ENCODE results near the gene HELZ.

The HELZ gene

DNA sequence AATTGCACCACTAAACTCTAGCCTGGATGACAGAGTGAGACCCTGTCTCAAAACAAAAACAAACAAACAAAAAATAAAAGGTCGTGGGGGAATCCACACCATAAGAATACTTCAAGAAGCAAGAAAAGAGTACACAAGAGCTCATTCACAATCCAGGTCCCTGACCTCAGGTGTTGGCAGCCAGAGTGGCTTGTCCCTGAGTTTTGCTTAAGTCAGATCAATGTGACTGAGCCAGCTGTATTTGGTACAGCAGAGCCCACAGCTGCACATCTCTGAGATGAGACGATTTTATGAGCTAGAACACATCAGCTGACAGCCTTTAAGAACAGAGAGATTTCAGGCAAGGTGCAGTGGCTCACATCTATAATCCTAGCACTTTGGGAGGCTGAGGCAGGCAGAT is 178.3 kb downstream of the HELZ start:
- H3K4me1 Mint-ChIP-seq = peaks cover 18% of the 10 kb centered on the region
- TF ChIP-seq, protein P1, sequence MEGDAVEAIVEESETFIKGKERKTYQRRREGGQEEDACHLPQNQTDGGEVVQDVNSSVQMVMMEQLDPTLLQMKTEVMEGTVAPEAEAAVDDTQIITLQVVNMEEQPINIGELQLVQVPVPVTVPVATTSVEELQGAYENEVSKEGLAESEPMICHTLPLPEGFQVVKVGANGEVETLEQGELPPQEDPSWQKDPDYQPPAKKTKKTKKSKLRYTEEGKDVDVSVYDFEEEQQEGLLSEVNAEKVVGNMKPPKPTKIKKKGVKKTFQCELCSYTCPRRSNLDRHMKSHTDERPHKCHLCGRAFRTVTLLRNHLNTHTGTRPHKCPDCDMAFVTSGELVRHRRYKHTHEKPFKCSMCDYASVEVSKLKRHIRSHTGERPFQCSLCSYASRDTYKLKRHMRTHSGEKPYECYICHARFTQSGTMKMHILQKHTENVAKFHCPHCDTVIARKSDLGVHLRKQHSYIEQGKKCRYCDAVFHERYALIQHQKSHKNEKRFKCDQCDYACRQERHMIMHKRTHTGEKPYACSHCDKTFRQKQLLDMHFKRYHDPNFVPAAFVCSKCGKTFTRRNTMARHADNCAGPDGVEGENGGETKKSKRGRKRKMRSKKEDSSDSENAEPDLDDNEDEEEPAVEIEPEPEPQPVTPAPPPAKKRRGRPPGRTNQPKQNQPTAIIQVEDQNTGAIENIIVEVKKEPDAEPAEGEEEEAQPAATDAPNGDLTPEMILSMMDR (IDR thresholded peaks at IDR 0.05; ENCODE audit: unreplicated experiment in 3 of 3) = no peak
- no peak overlapping the region for H3K4me3 Mint-ChIP-seq
- peaks cover 7% of the 10 kb centered on the region for H3K36me3 Mint-ChIP-seq (ENCODE audit: low read depth)
- H3K27ac Mint-ChIP-seq = no peak overlapping the region
- peaks cover 3% of the 10 kb centered on the region for H3K9me3 Mint-ChIP-seq
- H3K27me3 Mint-ChIP-seq (ENCODE audit: low read depth) = peaks cover 4% of the 10 kb centered on the region

- peaks cover 14% of the 10 kb centered on the region for H3K4me1 Mint-ChIP-seq
- TF ChIP-seq, protein P1 (IDR thresholded peaks at IDR 0.05; ENCODE audit: unreplicated experiment in 3 of 3) = no peak
- peak overlapping the region in 1 of 3 experiments; percentile 35 for H3K27ac Mint-ChIP-seq
- peaks cover 3% of the 10 kb centered on the region for H3K9me3 Mint-ChIP-seq
- H3K4me3 Mint-ChIP-seq = no peak overlapping the region
- H3K36me3 Mint-ChIP-seq (ENCODE audit: low read depth) = peaks cover 5% of the 10 kb centered on the region
- H3K27me3 Mint-ChIP-seq (ENCODE audit: low read depth) = peaks cover 4% of the 10 kb centered on the region
These were observed 181.9 kb downstream of the HELZ start for GRCh38 chr17:67063141-67063540.

- Mint-ChIP-seq H3K9me3 (peaks cover 3% of the 10 kb centered on the region), H3K27ac (no peak overlapping the region), H3K4me3 (no peak overlapping the region), H3K27me3 (ENCODE audit: low read depth) (no peaks in the 10 kb centered on the region), H3K36me3 (ENCODE audit: low read depth) (peaks cover 5% of the 10 kb centered on the region), H3K4me1 (peaks cover 19% of the 10 kb centered on the region)
- TF ChIP-seq, protein P1 (IDR thresholded peaks at IDR 0.05; ENCODE audit: unreplicated experiment in 3 of 3) = no peak
These were observed 185.6 kb downstream of the HELZ start for GRCh38 chr17:67059372-67059771.

- TF ChIP-seq, protein P1 (IDR thresholded peaks at IDR 0.05; ENCODE audit: unreplicated experiment in 3 of 3) = no peak
- Mint-ChIP-seq H3K4me1 (peaks cover 16% of the 10 kb centered on the region), H3K27ac (no peak overlapping the region), H3K4me3 (no peak overlapping the region), H3K9me3 (peaks cover 1% of the 10 kb centered on the region), H3K27me3 (ENCODE audit: low read depth) (no peaks in the 10 kb centered on the region), H3K36me3 (ENCODE audit: low read depth) (peaks cover 5% of the 10 kb centered on the region)
These were observed 187.0 kb downstream of the HELZ start for GRCh38 chr17:67058036-67058435.

GRCh38 chr17:67056746-67057490 is 188.1 kb downstream of the HELZ start:
- Mint-ChIP-seq H3K4me3 (no peak overlapping the region), H3K4me1 (peaks cover 14% of the 10 kb centered on the region), H3K9me3 (no peaks in the 10 kb centered on the region), H3K27ac (no peak overlapping the region), H3K27me3 (ENCODE audit: low read depth) (no peaks in the 10 kb centered on the region), H3K36me3 (ENCODE audit: low read depth) (peaks cover 5% of the 10 kb centered on the region)
- TF ChIP-seq, protein P1 (IDR thresholded peaks at IDR 0.05; ENCODE audit: unreplicated experiment in 3 of 3) = no peak

Measured in nephron (organoid).